Stimulated activated memory B cell treated with anti-CD40 and anti-IgM and Interleukin-4, amounts not matched to agents 10 μg/mL and 1 μg/mL and 100 μg/mL, for 72 hours (primary cell): Measurements from ENCODE around the gene FANCE.

ENCODE experiments used
- ATAC-seq: fragments of 150-1000 bp; cut with Tn5 transposase; 2 replicates; pipeline ENCODE4 v1.10.0; 2021
- H3K27ac Mint-ChIP-seq: one replicate; pipeline ENCODE4 v1.8.0; 2022; ENCODE audit warnings: mild to moderate bottlenecking, mixed read lengths
- H3K27me3 Mint-ChIP-seq: one replicate; pipeline ENCODE4 v1.8.0; 2022; ENCODE audit warnings: mixed read lengths
- H3K36me3 Mint-ChIP-seq: one replicate; pipeline ENCODE4 v1.8.0; 2022; ENCODE audit warnings: mixed read lengths
- H3K4me1 Mint-ChIP-seq: one replicate; pipeline ENCODE4 v1.8.0; 2022; ENCODE audit warnings: mixed read lengths
- H3K4me3 Mint-ChIP-seq: one replicate; pipeline ENCODE4 v1.8.0; 2022; ENCODE audit warnings: mild to moderate bottlenecking, moderate library complexity, mixed read lengths
- H3K9me3 Mint-ChIP-seq: one replicate; pipeline ENCODE4 v1.8.0; 2022; ENCODE audit warnings: mixed read lengths

Gene FANCE

DNA sequence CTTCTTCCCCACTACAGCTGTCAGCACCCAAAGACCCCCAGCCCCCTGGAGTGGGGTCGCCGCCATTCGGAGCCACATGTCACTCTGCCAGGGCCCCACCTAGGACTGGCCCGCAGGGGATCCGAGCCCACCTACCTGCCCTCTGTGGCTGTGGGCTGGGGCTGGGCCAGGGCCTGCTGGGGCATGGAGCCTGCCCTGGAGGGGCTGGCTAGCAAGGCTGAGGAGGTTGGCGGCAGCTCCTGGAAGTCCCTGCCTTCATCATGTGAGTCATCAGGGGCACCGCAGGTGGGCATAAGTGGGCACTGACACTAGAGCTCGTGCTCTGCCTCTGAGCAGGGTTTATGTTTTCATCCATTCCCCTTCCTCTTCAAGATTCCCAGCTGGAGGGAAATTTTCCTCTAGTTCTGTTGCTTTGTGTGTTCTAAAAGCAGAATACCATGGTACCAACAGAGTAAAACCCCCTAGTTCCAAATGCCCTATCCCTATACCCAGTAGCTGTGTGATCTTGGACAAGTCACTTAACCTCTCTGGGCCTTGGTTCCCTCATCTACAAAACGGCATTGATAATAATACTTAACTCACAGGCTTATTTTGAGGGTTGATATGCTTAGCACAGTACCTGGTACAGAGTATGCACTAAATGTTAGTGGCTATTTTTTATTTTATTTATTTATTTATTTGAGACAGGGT lies 8.7 kb upstream of the FANCE start:
- no peak overlapping the region for H3K4me3 Mint-ChIP-seq
- H3K27me3 Mint-ChIP-seq: no peaks in the 10 kb centered on the region
- H3K4me1 Mint-ChIP-seq: no peaks in the 10 kb centered on the region
- no peaks in the 10 kb centered on the region for H3K9me3 Mint-ChIP-seq
- no peaks in the 10 kb centered on the region for H3K36me3 Mint-ChIP-seq
- no peak overlapping the region for H3K27ac Mint-ChIP-seq
- no peak for ATAC-seq

DNA sequence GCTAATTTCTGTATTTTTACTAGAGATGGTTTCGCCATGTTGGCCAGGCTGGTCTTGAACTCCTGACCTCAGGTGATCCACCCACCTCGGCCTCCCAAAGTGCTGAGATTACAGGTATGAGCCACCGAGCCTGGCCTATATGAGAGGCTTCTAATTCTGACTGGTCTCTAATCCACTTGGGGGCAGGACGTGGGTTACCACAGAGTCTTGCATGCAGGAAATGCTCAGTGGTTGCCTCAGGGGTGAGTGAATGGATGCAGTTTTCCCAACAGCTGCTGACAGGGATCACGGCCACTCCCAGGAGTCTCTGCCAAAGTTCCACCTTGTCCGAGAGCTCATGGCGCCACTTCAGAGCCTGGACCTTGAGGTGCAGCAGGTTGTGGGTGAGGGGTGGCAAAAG lies 6.4 kb upstream of the FANCE start:
- no peak for ATAC-seq
- Mint-ChIP-seq H3K4me3 (no peak overlapping the region), H3K9me3 (no peaks in the 10 kb centered on the region), H3K36me3 (no peaks in the 10 kb centered on the region), H3K27ac (no peak overlapping the region), H3K27me3 (no peaks in the 10 kb centered on the region), H3K4me1 (peaks cover 7% of the 10 kb centered on the region)

DNA sequence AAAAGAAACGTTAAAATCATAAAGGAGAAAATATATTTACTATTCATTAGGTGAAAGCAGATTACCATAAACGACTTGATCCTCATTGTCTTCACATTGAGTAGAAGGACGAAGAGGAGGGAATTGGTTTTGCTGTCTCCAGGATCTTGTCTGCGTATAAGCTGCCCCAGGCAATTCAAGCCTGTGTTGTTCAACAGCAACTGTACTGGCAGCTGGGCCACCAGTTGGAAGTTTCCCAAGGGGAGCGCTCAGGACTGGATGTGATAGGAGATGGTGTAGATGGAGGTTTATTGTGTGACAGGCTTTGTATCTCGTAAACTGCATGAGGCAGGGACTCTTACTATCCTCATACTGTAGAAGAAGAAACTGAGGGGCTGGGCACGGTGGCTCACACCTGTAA lies 3.9 kb upstream of the FANCE start:
- no peaks in the 10 kb centered on the region for H3K9me3 Mint-ChIP-seq
- no peak overlapping the region for H3K4me3 Mint-ChIP-seq
- no peaks in the 10 kb centered on the region for H3K36me3 Mint-ChIP-seq
- no peak overlapping the region for H3K27ac Mint-ChIP-seq
- peaks cover 21% of the 10 kb centered on the region for H3K4me1 Mint-ChIP-seq
- no peak for ATAC-seq
- no peaks in the 10 kb centered on the region for H3K27me3 Mint-ChIP-seq

DNA sequence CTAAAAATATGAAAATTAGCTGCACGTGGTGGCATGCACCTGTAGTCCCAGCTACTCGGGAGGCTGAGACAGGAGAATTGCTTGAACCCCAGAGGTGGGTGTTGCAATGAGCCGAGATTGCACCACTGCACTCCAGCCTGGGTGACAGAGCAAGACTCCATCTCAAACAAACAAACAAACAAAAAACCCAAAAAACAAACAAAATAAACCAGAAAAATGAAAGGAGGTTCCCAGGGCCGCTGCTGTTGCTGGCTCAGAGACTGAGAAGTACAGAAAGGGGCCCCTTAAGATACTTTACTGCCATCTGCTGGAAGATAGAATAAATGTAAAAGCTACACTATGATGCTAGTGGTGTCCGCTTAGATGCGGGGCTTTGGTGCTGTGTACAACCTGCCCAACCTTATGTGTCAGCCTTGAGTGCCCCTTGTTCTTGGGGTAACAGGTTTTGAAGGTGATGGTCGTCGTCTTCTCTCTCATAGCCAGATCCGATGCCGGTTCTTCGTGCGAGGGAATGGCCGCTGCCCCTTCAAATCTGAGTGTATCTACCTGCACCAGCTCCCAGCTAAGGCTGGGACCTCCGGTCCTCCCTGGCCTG lies 2.8 kb upstream of the FANCE start:
- Mint-ChIP-seq H3K27ac (no peak overlapping the region), H3K4me1 (peaks cover 30% of the 10 kb centered on the region), H3K36me3 (no peaks in the 10 kb centered on the region), H3K9me3 (no peaks in the 10 kb centered on the region), H3K27me3 (no peaks in the 10 kb centered on the region), H3K4me3 (peak overlapping the region; percentile 29)
- ATAC-seq: peak; percentile 69

DNA sequence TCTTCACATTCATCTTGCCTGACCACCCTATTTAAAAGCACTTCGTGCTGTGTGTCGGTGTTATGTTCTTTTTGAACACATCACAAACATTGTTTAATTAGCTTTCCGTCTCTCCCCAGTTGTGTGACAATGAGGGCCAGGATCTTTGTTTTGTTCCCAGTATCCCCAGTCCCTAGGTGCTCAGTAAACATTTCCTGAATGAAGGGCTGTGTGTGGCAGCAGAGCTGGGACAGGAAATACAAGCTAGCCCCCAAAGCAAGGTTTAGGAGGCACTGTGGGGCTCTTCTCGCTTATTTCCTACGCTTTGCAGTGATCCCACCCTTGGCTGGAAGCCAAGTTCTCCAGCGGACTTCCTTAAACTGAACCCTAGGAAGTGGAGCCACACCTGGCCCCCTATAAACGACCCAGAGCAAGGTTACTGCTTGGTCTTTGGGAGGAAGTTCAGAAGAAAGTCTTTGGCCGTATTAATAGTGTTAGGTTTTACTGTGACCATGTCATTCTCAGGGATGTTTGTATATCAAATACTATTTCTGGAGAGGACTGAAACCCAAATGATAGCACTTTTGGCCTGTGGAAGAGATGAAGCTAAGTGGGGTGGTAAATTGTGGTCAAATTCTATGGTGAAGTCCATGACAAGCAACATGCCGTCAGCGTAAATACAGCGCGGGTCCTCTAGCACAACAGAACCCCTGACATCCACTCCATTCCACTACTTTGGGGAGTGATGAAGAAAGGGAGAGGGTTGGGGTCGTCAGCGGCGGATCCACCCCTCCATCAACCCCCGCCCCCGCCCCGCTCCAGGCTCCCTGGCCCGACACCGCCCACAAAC lies 570 bp upstream of the FANCE start:
- Mint-ChIP-seq H3K27me3 (no peaks in the 10 kb centered on the region), H3K36me3 (peaks cover 13% of the 10 kb centered on the region), H3K27ac (peak overlapping the region; percentile 80), H3K4me1 (peaks cover 39% of the 10 kb centered on the region), H3K4me3 (peak overlapping the region; percentile 95), H3K9me3 (no peaks in the 10 kb centered on the region)
- no peak for ATAC-seq

DNA sequence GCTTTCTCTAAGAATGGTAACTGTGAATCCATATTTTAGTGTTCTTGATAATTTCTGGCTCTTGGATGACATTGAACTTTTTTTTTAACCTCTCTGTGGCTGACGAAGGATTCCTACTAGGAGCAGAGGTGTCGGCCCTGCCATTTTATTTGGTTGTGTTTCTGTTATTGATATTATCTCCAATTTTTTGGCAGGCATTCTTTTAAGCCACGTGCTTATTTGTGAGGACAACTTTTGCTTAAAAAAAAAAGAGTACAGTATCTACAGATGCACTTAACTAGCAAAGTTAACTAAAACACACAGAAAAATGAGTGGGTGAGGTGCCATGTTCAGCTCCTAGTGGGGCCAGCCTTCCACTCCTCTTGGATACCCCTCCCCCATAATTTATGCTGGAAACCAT lies 1.1 kb downstream of the FANCE start:
- H3K9me3 Mint-ChIP-seq: no peaks in the 10 kb centered on the region
- no peaks in the 10 kb centered on the region for H3K27me3 Mint-ChIP-seq
- H3K4me1 Mint-ChIP-seq: peaks cover 45% of the 10 kb centered on the region
- H3K4me3 Mint-ChIP-seq: peak overlapping the region; percentile 76
- H3K27ac Mint-ChIP-seq: no peak overlapping the region
- no peak for ATAC-seq
- peaks cover 19% of the 10 kb centered on the region for H3K36me3 Mint-ChIP-seq

DNA sequence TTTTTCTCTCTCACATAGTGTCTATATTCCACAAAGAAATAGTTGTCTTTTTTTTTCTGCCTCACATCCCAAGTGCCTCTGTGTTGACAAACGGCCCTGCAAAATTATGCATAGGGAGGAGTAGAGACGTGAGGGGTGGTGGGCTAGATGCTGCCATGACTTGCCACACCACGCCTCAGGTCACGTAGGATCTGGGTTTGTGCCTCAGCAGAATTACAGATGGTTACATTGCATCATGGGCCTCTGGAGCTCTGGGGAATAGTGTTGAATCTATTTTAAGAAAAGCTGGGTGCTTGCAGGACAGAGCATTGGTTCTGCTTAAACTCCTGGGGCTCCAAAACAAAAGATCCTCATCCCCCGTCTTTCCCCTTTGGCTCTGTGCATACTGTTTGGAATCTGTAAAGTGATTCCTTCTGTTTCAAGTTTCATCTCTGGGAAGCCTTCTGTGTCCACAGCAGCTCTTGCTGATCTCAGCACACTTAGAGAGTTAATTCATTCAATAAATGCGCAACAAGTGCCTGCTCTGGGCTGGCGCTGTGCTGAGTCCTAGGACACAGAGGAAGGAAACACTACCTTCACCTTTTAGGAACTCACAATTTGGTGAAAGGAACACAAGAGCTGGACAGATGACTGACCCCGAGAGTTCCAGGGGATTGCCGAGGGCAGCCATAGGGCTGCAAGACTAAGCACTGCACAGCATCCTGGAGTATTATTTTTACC lies 2.4 kb downstream of the FANCE start:
- ATAC-seq: no peak
- no peak overlapping the region for H3K27ac Mint-ChIP-seq
- H3K36me3 Mint-ChIP-seq: peaks cover 27% of the 10 kb centered on the region
- H3K4me3 Mint-ChIP-seq: no peak overlapping the region
- no peaks in the 10 kb centered on the region for H3K9me3 Mint-ChIP-seq
- peaks cover 41% of the 10 kb centered on the region for H3K4me1 Mint-ChIP-seq
- no peaks in the 10 kb centered on the region for H3K27me3 Mint-ChIP-seq

DNA sequence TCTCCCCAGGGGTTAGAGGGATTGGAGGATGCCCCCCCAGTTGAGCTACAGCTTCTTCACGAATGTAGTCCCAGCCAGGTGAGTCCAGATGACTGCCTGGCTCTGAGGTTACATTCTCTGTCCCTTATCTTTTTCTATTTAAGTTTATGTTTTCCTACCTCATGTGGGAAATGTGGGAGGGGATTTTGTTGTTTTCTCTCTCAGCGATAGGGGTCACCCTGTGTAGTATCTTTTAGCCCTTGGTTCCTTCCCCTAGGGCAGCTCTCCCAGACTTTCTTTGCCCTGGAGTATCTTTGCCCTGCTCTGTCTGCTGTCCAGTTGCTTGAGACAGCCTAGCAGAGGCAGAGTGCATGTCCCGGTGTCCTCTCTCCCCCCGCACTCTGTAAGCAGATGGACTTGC lies 5.8 kb downstream of the FANCE start:
- Mint-ChIP-seq H3K4me1 (peaks cover 28% of the 10 kb centered on the region), H3K36me3 (peaks cover 45% of the 10 kb centered on the region), H3K27ac (no peak overlapping the region), H3K9me3 (no peaks in the 10 kb centered on the region), H3K27me3 (no peaks in the 10 kb centered on the region), H3K4me3 (no peak overlapping the region)
- no peak for ATAC-seq

DNA sequence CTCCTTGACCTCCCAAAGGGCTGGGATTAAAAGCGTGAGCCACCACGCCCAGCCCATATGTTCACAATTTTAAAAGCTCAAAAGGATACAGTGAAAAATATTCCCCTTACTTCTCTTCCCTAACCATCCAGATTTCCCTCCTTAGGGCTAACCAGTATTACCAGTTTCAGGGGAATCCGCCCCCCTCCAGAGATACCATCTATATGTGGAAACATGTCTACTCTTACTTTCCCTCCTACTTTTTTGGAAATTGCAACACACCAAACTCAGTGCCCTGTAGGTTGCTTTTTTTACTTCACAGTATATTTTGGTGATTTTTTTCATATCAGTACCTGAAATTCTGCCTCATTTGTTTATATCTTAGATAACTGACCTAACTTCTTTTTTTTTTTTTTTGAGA lies 9.1 kb downstream of the FANCE start:
- Mint-ChIP-seq H3K27ac (peak overlapping the region; percentile 11), H3K4me3 (no peak overlapping the region), H3K36me3 (peaks cover 48% of the 10 kb centered on the region), H3K9me3 (no peaks in the 10 kb centered on the region), H3K4me1 (peaks cover 7% of the 10 kb centered on the region), H3K27me3 (no peaks in the 10 kb centered on the region)
- no peak for ATAC-seq

DNA sequence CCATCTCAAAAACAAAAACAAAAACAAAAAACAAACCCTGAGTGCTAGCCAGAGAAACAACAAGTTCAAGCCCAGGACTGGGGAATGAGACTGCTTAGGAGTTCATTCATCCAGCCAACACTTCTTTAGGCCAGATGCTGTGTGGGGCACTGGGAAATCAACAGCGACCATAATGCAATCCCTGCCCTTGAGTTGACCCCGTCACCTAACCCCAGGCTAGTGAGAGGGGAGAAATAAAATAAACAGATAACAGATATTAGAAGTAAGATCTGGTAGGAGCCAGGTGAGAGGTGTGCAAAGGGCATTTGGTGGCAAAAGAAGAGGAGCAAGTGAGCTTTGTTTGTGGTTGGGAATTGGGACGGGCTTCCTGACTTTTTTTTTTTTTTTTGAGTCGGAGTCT lies 11.2 kb downstream of the FANCE start:
- no peak overlapping the region for H3K4me3 Mint-ChIP-seq
- no peaks in the 10 kb centered on the region for H3K27me3 Mint-ChIP-seq
- ATAC-seq: no peak
- H3K4me1 Mint-ChIP-seq: peaks cover 9% of the 10 kb centered on the region
- no peaks in the 10 kb centered on the region for H3K9me3 Mint-ChIP-seq
- H3K27ac Mint-ChIP-seq: no peak overlapping the region
- H3K36me3 Mint-ChIP-seq: peaks cover 50% of the 10 kb centered on the region

DNA sequence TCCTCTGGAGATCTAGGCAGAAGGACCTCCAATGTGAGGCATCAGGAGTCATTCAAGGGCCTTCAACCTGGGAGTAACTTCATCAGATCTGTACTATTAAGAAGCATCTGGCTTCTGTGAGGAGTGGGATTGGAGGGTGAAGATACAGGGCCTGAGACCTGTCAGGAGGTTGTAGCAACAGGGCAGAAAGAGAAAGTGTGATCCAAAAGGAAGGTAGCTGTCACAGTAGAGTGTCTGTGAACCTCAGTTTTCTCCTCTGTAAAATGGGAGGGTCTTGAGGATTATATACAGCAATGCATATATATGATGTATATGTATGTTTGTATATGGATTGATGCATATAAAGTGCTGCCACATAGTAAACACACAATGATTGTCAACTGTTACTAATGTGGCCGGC lies 13.5 kb downstream of the FANCE start:
- Mint-ChIP-seq H3K27me3 (no peaks in the 10 kb centered on the region), H3K4me3 (no peak overlapping the region), H3K27ac (no peak overlapping the region), H3K9me3 (no peaks in the 10 kb centered on the region), H3K4me1 (peaks cover 25% of the 10 kb centered on the region), H3K36me3 (peaks cover 55% of the 10 kb centered on the region)
- no peak for ATAC-seq

DNA sequence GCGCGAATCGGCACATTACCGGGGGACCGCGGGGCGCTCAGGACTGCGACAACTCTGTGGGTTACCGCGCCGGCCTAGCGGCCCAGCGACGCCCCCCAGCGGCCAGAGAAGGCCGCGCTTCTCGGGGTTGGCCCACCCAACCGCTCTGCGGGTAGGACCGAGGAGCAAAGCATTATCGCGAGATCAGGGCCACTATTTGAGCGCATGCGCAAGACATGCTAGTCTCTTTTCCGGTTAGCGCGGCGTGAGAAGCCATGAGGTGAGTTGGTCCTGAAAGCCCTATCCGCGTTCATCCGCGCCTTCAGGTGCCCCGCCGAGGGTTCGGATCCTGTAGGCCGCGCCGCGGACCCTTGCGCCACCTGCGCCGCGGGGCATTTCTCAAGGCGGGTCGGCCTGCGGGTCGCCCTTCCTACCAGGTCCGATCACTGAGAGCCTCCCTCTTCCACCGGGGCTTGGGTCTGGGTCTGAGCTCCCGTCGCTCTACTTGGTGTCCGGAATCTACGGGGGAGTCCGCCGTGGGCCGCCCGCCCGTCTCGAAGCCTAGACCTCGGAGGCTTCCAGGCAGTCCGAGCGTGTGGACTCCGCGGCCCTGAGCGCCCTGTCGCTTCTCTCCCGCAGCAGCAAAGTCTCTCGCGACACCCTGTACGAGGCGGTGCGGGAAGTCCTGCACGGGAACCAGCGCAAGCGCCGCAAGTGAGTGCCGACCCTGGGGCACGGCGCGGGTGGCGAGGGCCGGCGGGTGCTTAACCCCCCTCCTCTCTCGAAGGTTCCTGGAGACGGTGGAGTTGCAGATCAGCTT lies 16.2 kb downstream of the FANCE start, which contains the start of gene RPL10A:
TSS of gene RPL10A (plus strand) at position 221 of the 799 bp plus-strand sequence. CDS start at position 255, 34 bp downstream.
- no peaks in the 10 kb centered on the region for H3K9me3 Mint-ChIP-seq
- H3K27me3 Mint-ChIP-seq: no peaks in the 10 kb centered on the region
- peaks cover 43% of the 10 kb centered on the region for H3K4me1 Mint-ChIP-seq
- H3K27ac Mint-ChIP-seq: peak within 1 kb of the TSS; percentile 100
- H3K4me3 Mint-ChIP-seq: peak within 1 kb of the TSS; percentile 99
- H3K36me3 Mint-ChIP-seq: peaks cover 55% of the 10 kb centered on the region
- ATAC-seq: peak; percentile 95

DNA sequence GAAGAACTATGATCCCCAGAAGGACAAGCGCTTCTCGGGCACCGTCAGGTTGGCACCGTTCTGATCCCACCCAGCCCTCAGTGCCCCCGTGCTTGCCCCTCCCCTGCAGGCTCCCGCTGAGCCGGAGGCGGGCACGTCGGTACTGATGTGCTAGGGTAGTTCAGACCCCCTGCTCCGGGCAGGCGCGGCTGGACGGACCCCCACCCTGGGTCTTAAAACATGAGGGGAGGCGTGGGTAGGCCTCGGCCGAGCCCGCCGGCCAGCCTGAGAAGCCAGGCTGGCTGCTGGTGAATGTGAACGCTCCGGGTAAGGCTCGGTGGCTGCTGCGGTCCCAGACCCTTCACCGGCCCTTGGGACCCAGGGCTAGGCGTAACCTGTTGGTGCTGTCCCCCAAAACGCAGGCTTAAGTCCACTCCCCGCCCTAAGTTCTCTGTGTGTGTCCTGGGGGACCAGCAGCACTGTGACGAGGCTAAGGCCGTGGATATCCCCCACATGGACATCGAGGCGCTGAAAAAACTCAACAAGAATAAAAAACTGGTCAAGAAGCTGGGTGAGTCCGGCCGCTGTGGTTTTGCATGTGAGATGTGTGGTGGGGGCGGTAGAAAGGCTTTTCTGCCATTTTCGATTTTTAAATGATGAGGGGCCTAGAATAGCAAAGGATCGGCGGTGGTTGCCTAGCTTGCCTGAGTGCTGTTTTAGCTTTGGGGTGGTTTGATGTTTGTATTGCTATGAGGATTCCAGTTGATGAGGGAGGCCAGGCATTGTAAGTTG lies 17.0 kb downstream of the FANCE start:
- ATAC-seq: peak; percentile 21
- H3K9me3 Mint-ChIP-seq: no peaks in the 10 kb centered on the region
- peak overlapping the region; percentile 99 for H3K4me3 Mint-ChIP-seq
- H3K27me3 Mint-ChIP-seq: no peaks in the 10 kb centered on the region
- H3K4me1 Mint-ChIP-seq: peaks cover 43% of the 10 kb centered on the region
- peak overlapping the region; percentile 100 for H3K27ac Mint-ChIP-seq
- peaks cover 48% of the 10 kb centered on the region for H3K36me3 Mint-ChIP-seq
